Trophoblast cell (in vitro differentiated cells and primary cell): ENCODE measurements around the gene TSPO.

Experiments
- DNase-seq, 2 donors: peaks; one replicate each; pipeline ENCODE4 v3.0.0-alpha.2; 2016
- H2AFZ ChIP-seq: 2 replicates; pipeline ENCODE4 v1.6.1; 2013; ENCODE audit warnings: low read length, moderate library complexity, mild to moderate bottlenecking; ENCODE audit not compliant: insufficient read depth, poor library complexity
- H2AK5ac ChIP-seq: 2 replicates; pipeline ENCODE4 v1.6.1; 2013; ENCODE audit warnings: mild to moderate bottlenecking, low read length
- H2BK120ac ChIP-seq: 2 replicates; pipeline ENCODE4 v1.6.1; 2013; ENCODE audit warnings: low read length, mild to moderate bottlenecking, moderate library complexity; ENCODE audit not compliant: insufficient read depth, poor library complexity
- H2BK12ac ChIP-seq: 2 replicates; pipeline ENCODE4 v1.6.1; 2013; ENCODE audit warnings: mild to moderate bottlenecking, low read length, moderate library complexity
- H2BK5ac ChIP-seq: 2 replicates; pipeline ENCODE4 v1.6.1; 2013; ENCODE audit warnings: low read length, low read depth, moderate library complexity, mild to moderate bottlenecking; ENCODE audit not compliant: poor library complexity
- H3K14ac ChIP-seq: 2 replicates; pipeline ENCODE4 v1.6.1; 2013; ENCODE audit warnings: mild to moderate bottlenecking, low read length
- H3K18ac ChIP-seq: 2 replicates; pipeline ENCODE4 v1.6.1; 2013; ENCODE audit warnings: mild to moderate bottlenecking, low read length
- H3K23ac ChIP-seq: 2 replicates; pipeline ENCODE4 v1.6.1; 2013; ENCODE audit warnings: low read length
- H3K27ac ChIP-seq: 2 replicates; pipeline ENCODE4 v1.5.1; 2013; ENCODE audit warnings: low read depth, mild to moderate bottlenecking, inconsistent platforms, low read length, moderate library complexity
- H3K27me3 ChIP-seq: 2 replicates; pipeline ENCODE4 v1.6.1; 2013; ENCODE audit warnings: inconsistent platforms, mild to moderate bottlenecking, low read length, moderate library complexity; ENCODE audit not compliant: insufficient read depth
- H3K36me3 ChIP-seq, 2 experiments: 1 replicate in 1 of 2; 2 replicates in 1 of 2; pipeline ENCODE4 v1.6.1; 2013; ENCODE audit warnings: low read length in 2 of 2, mild to moderate bottlenecking in 2 of 2, moderate library complexity in 1 of 2; ENCODE audit not compliant: insufficient read depth in 2 of 2, control insufficient read depth in 1 of 2
- H3K4ac ChIP-seq: 2 replicates; pipeline ENCODE4 v1.6.1; 2013; ENCODE audit warnings: low read depth, mild to moderate bottlenecking, low read length, moderate library complexity
- H3K4me1 ChIP-seq, 2 experiments: 1 replicate in 1 of 2; 2 replicates in 1 of 2; pipeline ENCODE4 v1.6.1; 2013; ENCODE audit warnings: low read length in 2 of 2, mild to moderate bottlenecking in 2 of 2, moderate library complexity in 1 of 2; ENCODE audit not compliant: insufficient read depth in 2 of 2, control insufficient read depth in 1 of 2
- H3K4me2 ChIP-seq: 2 replicates; pipeline ENCODE4 v1.6.1; 2013; ENCODE audit warnings: inconsistent platforms, mild to moderate bottlenecking, low read length, moderate library complexity
- H3K4me3 ChIP-seq: 2 replicates; pipeline ENCODE4 v1.5.1; 2013; ENCODE audit warnings: mild to moderate bottlenecking, low read depth, low read length, inconsistent platforms
- H3K79me1 ChIP-seq: one replicate; pipeline ENCODE4 v1.6.1; 2013; ENCODE audit warnings: low read length
- H3K79me2 ChIP-seq: 2 replicates; pipeline ENCODE4 v1.6.1; 2013; ENCODE audit warnings: low read length, mild to moderate bottlenecking; ENCODE audit not compliant: control insufficient read depth, insufficient read depth, poor library complexity
- H3K9ac ChIP-seq: 2 replicates; pipeline ENCODE4 v1.6.1; 2013; ENCODE audit warnings: mild to moderate bottlenecking, low read length
- H3K9me3 ChIP-seq: 2 replicates; pipeline ENCODE4 v1.6.1; 2013; ENCODE audit warnings: low read depth, mild to moderate bottlenecking, control low read depth, inconsistent platforms, low read length; ENCODE audit not compliant: insufficient read depth
- H4K12ac ChIP-seq: 2 replicates; pipeline ENCODE4 v1.6.1; 2013; ENCODE audit warnings: low read depth, mild to moderate bottlenecking, low read length, moderate library complexity
- H4K8ac ChIP-seq: 2 replicates; pipeline ENCODE4 v1.6.1; 2013; ENCODE audit warnings: low read depth, mild to moderate bottlenecking, low read length, moderate library complexity
- H4K91ac ChIP-seq: one replicate; pipeline ENCODE4 v1.6.1; 2013; ENCODE audit warnings: low read depth, mild to moderate bottlenecking, low read length, moderate library complexity
- WGBS: extraction: QIAGEN DNeasy Blood & Tissue Kit; methylation state at CpG from one replicate; pipeline ENCODE4 v1.1.7; 2013; ENCODE audit warnings: missing lambda C conversion rate; ENCODE audit not compliant: insufficient read length, insufficient coverage; ENCODE audit errors: extremely low coverage; 5-methylcytosine and 5-hydroxymethylcytosine counted together

TSPO gene

DNA sequence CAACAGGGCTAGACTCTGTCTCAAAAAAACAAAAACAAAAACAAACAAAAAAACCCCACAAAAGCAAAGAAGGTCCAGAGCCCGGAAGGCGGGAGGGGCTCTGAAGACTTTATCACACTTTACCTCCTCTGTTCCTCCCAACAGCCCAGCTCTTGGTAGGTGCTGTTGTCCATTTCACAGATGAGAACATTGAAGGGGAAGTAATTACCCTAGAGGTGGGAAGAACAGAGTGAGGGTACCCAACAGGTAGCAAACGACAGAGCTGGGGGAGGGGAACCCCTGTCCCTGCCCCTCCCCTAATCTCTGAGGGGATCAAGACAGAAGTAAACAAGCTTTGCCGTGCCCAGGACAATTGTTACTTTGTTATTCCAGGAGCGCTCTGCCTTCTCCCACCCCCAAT lies 41.8 kb upstream of the TSPO start:
- H4K91ac ChIP-seq = no peak overlapping the region
- no peak overlapping the region for H2BK5ac ChIP-seq
- no peaks in the 10 kb centered on the region for H3K36me3 ChIP-seq
- H3K9ac ChIP-seq = no peak overlapping the region
- H4K8ac ChIP-seq = no peak overlapping the region
- peaks cover 3 to 9% of the 10 kb centered on the region in 2 experiments for H3K4me1 ChIP-seq
- H3K4ac ChIP-seq = no peak overlapping the region
- no peak overlapping the region for H2BK120ac ChIP-seq
- no peaks in the 10 kb centered on the region for H3K79me2 ChIP-seq
- no peaks in the 10 kb centered on the region for H3K79me1 ChIP-seq
- no peak overlapping the region for H2AK5ac ChIP-seq
- H3K4me2 ChIP-seq = no peak overlapping the region
- H3K4me3 ChIP-seq = no peak overlapping the region
- no peak for DNase-seq
- H3K27me3 ChIP-seq = peaks cover 25% of the 10 kb centered on the region
- no peak overlapping the region for H3K18ac ChIP-seq
- H2AFZ ChIP-seq = no peak overlapping the region
- no peaks in the 10 kb centered on the region for H3K9me3 ChIP-seq
- H3K23ac ChIP-seq = no peak overlapping the region
- H4K12ac ChIP-seq = no peak overlapping the region
- H2BK12ac ChIP-seq = no peak overlapping the region
- no CpG with 5 or more reads among the region's 5 CpGs for WGBS
- no peak overlapping the region for H3K14ac ChIP-seq
- no peak overlapping the region for H3K27ac ChIP-seq

DNA sequence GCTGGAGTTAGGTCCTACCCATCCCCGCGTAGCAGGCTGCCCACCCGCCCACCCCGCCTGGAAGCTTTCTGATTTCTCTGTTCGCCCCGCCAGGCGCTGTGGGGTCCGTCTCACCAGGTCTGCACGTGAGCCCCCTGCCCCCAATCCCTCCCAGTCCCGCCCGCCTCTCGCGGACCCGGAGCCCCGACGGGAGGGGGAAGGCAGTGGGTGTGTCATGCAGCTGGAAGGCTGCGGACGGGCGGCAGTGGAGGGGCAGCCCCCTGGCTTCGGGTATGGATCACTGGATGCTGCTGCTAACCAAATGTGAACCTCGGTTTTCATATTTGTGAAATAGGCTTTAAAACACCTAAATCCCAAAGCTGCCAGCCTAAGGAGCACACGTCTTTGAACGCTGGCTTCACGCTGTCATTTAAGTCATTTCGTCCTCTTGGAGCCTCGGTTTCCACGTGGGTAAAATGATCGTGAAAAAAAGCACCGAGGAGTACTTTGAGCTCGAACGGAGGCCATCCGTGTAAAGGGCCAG lies 41.4 kb upstream of the TSPO start:
- no peaks in the 10 kb centered on the region for H3K9me3 ChIP-seq
- H3K4me2 ChIP-seq = peak overlapping the region; percentile 91
- H2BK12ac ChIP-seq = no peak overlapping the region
- no peak overlapping the region for H3K14ac ChIP-seq
- H2AK5ac ChIP-seq = no peak overlapping the region
- DNase-seq = no peak
- H2BK120ac ChIP-seq = no peak overlapping the region
- no peak overlapping the region for H3K9ac ChIP-seq
- no peak overlapping the region for H3K23ac ChIP-seq
- H3K36me3 ChIP-seq = no peaks in the 10 kb centered on the region
- no peak overlapping the region for H2AFZ ChIP-seq
- H3K27me3 ChIP-seq = peaks cover 25% of the 10 kb centered on the region
- no peak overlapping the region for H3K4ac ChIP-seq
- no peak overlapping the region for H4K12ac ChIP-seq
- H3K79me1 ChIP-seq = no peaks in the 10 kb centered on the region
- WGBS = no CpG with 5 or more reads among the region's 32 CpGs
- no peak overlapping the region for H3K27ac ChIP-seq
- no peak overlapping the region for H4K8ac ChIP-seq
- peaks cover 3 to 14% of the 10 kb centered on the region in 2 experiments for H3K4me1 ChIP-seq
- H4K91ac ChIP-seq = no peak overlapping the region
- no peak overlapping the region for H3K18ac ChIP-seq
- no peak overlapping the region for H2BK5ac ChIP-seq
- H3K79me2 ChIP-seq = no peaks in the 10 kb centered on the region
- H3K4me3 ChIP-seq = no peak overlapping the region

DNA sequence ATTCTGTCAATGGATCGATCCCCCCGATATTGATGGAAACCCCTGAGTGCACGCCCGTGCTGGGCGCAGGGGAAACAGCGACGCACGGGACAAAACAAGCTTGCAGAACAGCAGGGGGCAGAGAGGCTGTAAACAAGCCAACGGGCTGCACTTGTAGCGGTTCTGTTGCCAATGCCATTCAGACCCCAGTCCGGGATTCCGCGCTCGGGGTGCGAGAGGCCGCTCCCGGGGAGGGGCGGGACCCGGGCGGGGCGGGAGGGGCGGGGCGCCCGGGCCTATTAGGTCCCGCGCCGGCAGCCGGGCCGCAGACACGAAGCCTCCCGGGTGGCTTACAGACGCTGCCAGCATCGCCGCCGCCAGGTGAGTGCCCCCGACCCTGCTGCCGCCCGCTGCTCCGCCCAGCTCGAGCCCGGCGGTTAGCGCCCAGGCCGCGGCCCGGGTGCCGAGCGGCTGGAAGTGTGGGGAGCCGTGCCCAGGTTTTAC lies 40.9 kb upstream of the TSPO start, which contains the start of gene BIK:
Gene BIK, plus strand, starts transcription at position 307 of the 483 bp plus-strand sequence. CDS start 13,273 bp downstream, outside the sequence.
- Histone ChIP-seq H2BK5ac (no peak within 1 kb of the TSS), H4K91ac (peak within 1 kb of the TSS; percentile 52), H3K27ac (no peak within 1 kb of the TSS), H3K9me3 (no peaks in the 10 kb centered on the region), H3K18ac (peak within 1 kb of the TSS; percentile 47), H3K4me1 (peaks cover 3 to 16% of the 10 kb centered on the region in 2 experiments), H2BK12ac (no peak within 1 kb of the TSS), H3K27me3 (peaks cover 25% of the 10 kb centered on the region), H3K4me2 (peak within 1 kb of the TSS; percentile 91), H3K4me3 (peak within 1 kb of the TSS; percentile 66), H3K9ac (no peak within 1 kb of the TSS), H3K4ac (no peak within 1 kb of the TSS), H2AFZ (peak within 1 kb of the TSS; percentile 66), H3K14ac (peak within 1 kb of the TSS; percentile 33), H3K79me1 (no peaks in the 10 kb centered on the region), H3K36me3 (no peaks in the 10 kb centered on the region), H3K23ac (peak within 1 kb of the TSS; percentile 76), H4K8ac (peak within 1 kb of the TSS; percentile 14), H2BK120ac (no peak within 1 kb of the TSS), H2AK5ac (no peak within 1 kb of the TSS), H3K79me2 (no peaks in the 10 kb centered on the region), H4K12ac (no peak within 1 kb of the TSS)
- no CpG with 5 or more reads among the region's 49 CpGs for WGBS
- DNase-seq = peak in 1 of 2 donors; percentile 51

DNA sequence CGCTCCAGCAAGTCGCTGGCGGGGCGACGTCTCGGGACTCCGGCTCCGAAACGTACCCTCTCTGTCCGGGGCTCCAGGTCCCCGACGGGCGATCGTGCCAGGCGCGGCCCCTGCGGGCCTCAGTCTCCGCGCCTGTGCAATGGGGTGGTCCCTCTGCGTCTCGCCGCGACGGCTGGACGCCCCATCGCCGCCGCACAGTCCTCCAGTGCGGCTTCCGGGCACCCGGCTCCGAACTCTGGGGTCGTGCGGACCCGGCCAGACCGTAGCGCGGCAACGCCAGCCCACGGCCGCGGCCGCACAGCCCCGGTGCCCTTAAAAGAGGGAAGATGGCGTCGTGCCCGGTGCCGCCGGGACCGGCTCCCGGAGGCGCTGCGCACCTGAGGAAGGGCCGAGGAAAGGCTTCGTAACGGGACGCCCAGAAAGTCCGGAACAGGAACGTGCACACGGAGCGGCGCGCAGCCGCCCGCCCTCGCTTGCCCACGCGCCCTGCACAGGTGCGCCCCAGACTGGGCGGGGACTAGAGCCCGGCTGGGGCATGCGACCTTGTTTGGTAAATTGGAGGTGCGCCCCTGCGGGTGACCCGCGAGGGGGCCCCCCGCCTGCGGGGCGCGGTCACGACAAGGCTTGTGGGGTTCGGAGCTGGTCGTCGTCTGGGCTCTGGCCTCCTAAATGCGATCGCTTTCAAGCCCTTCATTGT lies 40.3 kb upstream of the TSPO start:
- Histone ChIP-seq H3K27ac (no peak overlapping the region), H2AFZ (peak overlapping the region; percentile 66), H4K91ac (peak overlapping the region; percentile 52), H4K12ac (no peak overlapping the region), H3K14ac (peak overlapping the region; percentile 33), H2BK5ac (no peak overlapping the region), H3K4ac (no peak overlapping the region), H3K9ac (no peak overlapping the region), H4K8ac (peak overlapping the region; percentile 14), H3K23ac (no peak overlapping the region), H3K9me3 (no peaks in the 10 kb centered on the region), H3K79me2 (no peaks in the 10 kb centered on the region), H2BK120ac (no peak overlapping the region), H2AK5ac (no peak overlapping the region), H3K4me1 (peaks cover 3 to 16% of the 10 kb centered on the region in 2 experiments), H3K79me1 (no peaks in the 10 kb centered on the region), H3K27me3 (peaks cover 25% of the 10 kb centered on the region), H2BK12ac (no peak overlapping the region), H3K4me2 (peak overlapping the region; percentile 91), H3K4me3 (peak overlapping the region; percentile 66), H3K18ac (peak overlapping the region; percentile 47), H3K36me3 (no peaks in the 10 kb centered on the region)
- DNase-seq = no peak
- no CpG with 5 or more reads among the region's 86 CpGs for WGBS
